ENCODE measurements around the gene GABARAPL1.

- no peak for TF ChIP-seq POLR2A (IDR thresholded peaks at IDR 0.05)
- TF ChIP-seq, protein P1, sequence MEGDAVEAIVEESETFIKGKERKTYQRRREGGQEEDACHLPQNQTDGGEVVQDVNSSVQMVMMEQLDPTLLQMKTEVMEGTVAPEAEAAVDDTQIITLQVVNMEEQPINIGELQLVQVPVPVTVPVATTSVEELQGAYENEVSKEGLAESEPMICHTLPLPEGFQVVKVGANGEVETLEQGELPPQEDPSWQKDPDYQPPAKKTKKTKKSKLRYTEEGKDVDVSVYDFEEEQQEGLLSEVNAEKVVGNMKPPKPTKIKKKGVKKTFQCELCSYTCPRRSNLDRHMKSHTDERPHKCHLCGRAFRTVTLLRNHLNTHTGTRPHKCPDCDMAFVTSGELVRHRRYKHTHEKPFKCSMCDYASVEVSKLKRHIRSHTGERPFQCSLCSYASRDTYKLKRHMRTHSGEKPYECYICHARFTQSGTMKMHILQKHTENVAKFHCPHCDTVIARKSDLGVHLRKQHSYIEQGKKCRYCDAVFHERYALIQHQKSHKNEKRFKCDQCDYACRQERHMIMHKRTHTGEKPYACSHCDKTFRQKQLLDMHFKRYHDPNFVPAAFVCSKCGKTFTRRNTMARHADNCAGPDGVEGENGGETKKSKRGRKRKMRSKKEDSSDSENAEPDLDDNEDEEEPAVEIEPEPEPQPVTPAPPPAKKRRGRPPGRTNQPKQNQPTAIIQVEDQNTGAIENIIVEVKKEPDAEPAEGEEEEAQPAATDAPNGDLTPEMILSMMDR (IDR thresholded peaks at IDR 0.05), result no peak
Observed at GRCh38 chr12:10171973-10172728, 40.5 kb upstream of the GABARAPL1 start, which contains the start of gene OLR1.
